GM12891 (cell line): ENCODE data around the gene GBX2.

Experiments
- POLR2A ChIP-seq: IDR thresholded peaks from 2 replicates; pipeline ENCODE4 v1.6.1; 2011; ENCODE audit warnings: low read depth, low read length, control low read depth
- POLR2AphosphoS5 ChIP-seq: IDR thresholded peaks from 2 replicates; pipeline ENCODE4 v1.6.1; 2011; ENCODE audit warnings: low read depth, low read length, control low read depth
- POU2F2 ChIP-seq: IDR thresholded peaks from 2 replicates; pipeline ENCODE4 v1.6.1; 2011; ENCODE audit warnings: low read depth, mild to moderate bottlenecking, control low read depth, low read length, moderate library complexity
- TAF1 ChIP-seq: IDR thresholded peaks from 2 replicates; pipeline ENCODE4 v1.6.1; 2011; ENCODE audit warnings: low read depth, low read length, control low read depth

DNA sequence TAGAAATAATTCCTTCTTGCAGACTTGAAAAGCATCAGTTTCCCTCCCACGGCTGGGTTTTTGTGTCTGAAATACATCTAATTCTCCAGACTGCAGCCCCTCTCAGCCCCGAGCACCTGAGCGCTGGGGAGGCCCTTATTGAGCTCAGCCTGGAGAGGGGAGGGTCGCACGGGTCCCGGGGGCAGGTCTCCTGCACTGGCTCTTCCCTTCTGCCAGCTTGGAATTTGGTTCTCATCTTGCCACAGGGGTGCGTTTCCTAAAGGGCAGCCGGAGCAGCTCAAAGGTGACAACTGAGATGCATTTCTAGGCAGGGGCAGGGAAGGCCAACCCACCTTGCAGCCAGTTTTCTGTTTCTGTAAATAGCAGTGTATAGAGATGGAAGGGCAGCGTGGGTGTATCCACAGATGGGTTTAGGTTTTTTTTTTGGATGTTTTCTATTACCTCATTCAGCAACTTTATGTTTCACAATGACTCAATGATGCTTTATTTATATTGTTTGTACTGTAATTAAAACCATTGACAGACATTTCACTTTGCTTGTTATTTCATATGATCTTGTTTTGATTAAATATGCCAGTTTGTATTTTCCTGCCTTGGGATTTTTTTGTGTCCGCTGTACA lies 37.0 kb downstream of the GBX2 start:
- TF ChIP-seq POLR2A (no peak), POLR2AphosphoS5 (no peak), TAF1 (no peak), POU2F2 (no peak)
